SK-N-MC (cell line): ENCODE results near the gene PPM1B.

Source experiments
- EZH2 ChIP-seq: fragments of 200-600 bp; sonication (generic); IDR thresholded peaks from one replicate; pipeline ENCODE4 v1.6.1; 2017; ENCODE audit warnings: antibody characterized with exemption
- FOXP2 ChIP-seq: optimal IDR thresholded peaks from 2 replicates; pipeline ENCODE3; 2011; ENCODE audit warnings: mild to moderate bottlenecking, moderate library complexity; ENCODE audit not compliant: insufficient read depth; ENCODE audit errors: extremely low read length, control extremely low read depth
- POLR2AphosphoS5 ChIP-seq: IDR thresholded peaks from 2 replicates; pipeline ENCODE4 v1.6.1; 2012; ENCODE audit warnings: mild to moderate bottlenecking, low read depth, low read length, borderline replicate concordance

DNA sequence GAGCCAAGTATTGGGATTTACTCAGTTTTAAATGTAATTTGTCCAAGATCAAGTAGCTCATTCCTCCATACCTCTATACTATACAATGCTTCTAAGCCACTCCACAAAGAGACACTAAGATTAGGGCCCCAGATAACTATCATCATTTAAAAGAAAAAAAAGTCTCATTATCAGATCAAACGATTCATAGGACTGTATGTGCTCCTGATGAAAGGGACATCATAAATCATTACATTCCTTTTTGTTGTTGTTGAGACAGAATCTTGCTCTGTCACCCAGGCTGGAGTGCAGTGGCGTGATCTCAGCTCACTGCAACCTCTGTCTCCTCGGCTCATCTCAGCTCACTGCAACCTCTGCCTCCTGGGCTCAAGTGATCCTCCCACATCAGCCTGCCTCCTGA, 104.4 kb downstream of the PPM1B start:
- TF ChIP-seq FOXP2 = no peak
- TF ChIP-seq POLR2AphosphoS5 = no peak
- TF ChIP-seq EZH2 = no peak
